COR-L47 (cell line): ENCODE data around the gene C3orf20.
"Not testable (repeated sequence)": the region's sequence is repeated elsewhere in the genome, so short reads cannot be mapped to it uniquely, and the experiment has no call there.

Experiments
- DNase-seq: peaks from one replicate; lab custom pipeline; 2025; lab: John Stamatoyannopoulos, UW

Gene C3orf20

GRCh38 chr3:14700891-14701290 is 25.9 kb downstream of the C3orf20 start:
- no peak for DNase-seq

GRCh38 chr3:14701676-14702075 is 26.7 kb downstream of the C3orf20 start:
- DNase-seq, result no peak

- DNase-seq, result no peak
Measured at GRCh38 chr3:14703128-14703750, 28.3 kb downstream of the C3orf20 start.

GRCh38 chr3:14703791-14704190 is 28.9 kb downstream of the C3orf20 start:
- DNase-seq, result no peak

- DNase-seq, result no peak
Measured at GRCh38 chr3:14706096-14706495, 31.2 kb downstream of the C3orf20 start.

GRCh38 chr3:14716591-14716990 is 41.6 kb downstream of the C3orf20 start:
- no peak for DNase-seq

GRCh38 chr3:14717307-14717706 is 42.4 kb downstream of the C3orf20 start:
- no peak for DNase-seq

GRCh38 chr3:14718539-14718938 is 43.6 kb downstream of the C3orf20 start:
- DNase-seq, result no peak

GRCh38 chr3:14719006-14719405 is 44.1 kb downstream of the C3orf20 start:
- no peak for DNase-seq

GRCh38 chr3:14721126-14721864 is 46.4 kb downstream of the C3orf20 start:
- no peak for DNase-seq

GRCh38 chr3:14725013-14725412 is 50.1 kb downstream of the C3orf20 start:
- no peak for DNase-seq

GRCh38 chr3:14725564-14726440 is 50.9 kb downstream of the C3orf20 start:
- DNase-seq, result no peak

- no peak for DNase-seq
Measured at GRCh38 chr3:14726441-14726780, 51.5 kb downstream of the C3orf20 start.

GRCh38 chr3:14728113-14728512 is 53.2 kb downstream of the C3orf20 start:
- no peak for DNase-seq

- no peak for DNase-seq
Measured at GRCh38 chr3:14730703-14731382, 55.9 kb downstream of the C3orf20 start.

GRCh38 chr3:14740983-14741382 is 66.0 kb downstream of the C3orf20 start:
- DNase-seq, result no peak

- no peak for DNase-seq
Measured at GRCh38 chr3:14741510-14741909, 66.6 kb downstream of the C3orf20 start.

- no peak for DNase-seq
Measured at GRCh38 chr3:14744556-14744955, 69.6 kb downstream of the C3orf20 start.

GRCh38 chr3:14750650-14751049 is 75.7 kb downstream of the C3orf20 start:
- no peak for DNase-seq

GRCh38 chr3:14752979-14753378 is 78.0 kb downstream of the C3orf20 start:
- DNase-seq, result not testable (repeated sequence)

- DNase-seq, result no peak
Measured at GRCh38 chr3:14757153-14757700, 82.3 kb downstream of the C3orf20 start.

GRCh38 chr3:14758297-14758696 is 83.4 kb downstream of the C3orf20 start:
- DNase-seq, result no peak
